HG02970 (cell line): ENCODE results near the gene VPS13C.

ENCODE experiments used
- ATAC-seq: cut with Tn5 transposase; IDR thresholded peaks from one replicate; pipeline ENCODE4 v1.9.1; 2021; ENCODE audit warnings: mild to moderate bottlenecking, moderate library complexity, moderate number of reproducible peaks; ENCODE audit not compliant: unreplicated experiment, low FRiP score

Gene VPS13C

GRCh38 chr15:61828860-61829513 lies 231.3 kb downstream of the VPS13C start:
- ATAC-seq, result no peak

DNA sequence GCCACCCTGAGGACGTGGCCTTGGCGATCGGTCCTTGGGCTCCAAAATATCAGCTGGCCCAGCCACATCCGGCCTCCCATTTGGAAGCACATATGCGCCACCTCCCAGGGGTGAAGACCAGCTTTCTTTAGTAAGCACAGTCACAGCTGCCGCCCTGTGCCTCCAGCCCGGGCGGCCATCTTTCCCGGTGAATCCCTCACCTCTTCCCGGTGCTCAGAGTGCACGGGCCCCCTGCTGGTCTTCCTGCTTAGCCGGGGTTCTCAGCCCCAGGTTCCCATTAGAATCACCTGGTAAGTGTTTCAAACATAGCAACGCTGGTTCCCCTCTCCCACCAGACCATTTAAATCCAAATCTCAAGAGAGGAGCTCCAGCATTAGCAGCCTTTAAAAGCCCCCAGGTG lies 232.2 kb downstream of the VPS13C start:
- ATAC-seq, result no peak

DNA sequence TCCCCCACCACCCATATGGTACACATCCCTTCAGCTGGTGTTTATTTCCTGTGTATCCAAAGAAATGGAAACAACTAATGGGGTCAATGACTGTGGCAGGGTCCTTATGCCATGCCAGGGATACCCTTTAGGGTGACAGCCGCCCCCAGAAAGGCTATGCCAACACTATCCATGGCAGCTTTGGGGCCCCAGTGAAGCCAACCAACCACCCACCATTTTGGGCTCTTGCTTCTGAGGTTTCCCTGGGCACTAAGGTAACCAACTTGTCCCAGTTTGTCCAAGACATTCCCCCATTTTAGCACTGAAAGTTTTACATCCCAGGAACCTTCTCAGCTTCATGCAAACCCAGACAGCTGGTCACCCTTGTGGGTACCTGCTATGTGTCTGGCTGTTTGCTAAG lies 233.1 kb downstream of the VPS13C start:
- ATAC-seq, result no peak

GRCh38 chr15:61824291-61824690 lies 236.0 kb downstream of the VPS13C start:
- ATAC-seq, result no peak

DNA sequence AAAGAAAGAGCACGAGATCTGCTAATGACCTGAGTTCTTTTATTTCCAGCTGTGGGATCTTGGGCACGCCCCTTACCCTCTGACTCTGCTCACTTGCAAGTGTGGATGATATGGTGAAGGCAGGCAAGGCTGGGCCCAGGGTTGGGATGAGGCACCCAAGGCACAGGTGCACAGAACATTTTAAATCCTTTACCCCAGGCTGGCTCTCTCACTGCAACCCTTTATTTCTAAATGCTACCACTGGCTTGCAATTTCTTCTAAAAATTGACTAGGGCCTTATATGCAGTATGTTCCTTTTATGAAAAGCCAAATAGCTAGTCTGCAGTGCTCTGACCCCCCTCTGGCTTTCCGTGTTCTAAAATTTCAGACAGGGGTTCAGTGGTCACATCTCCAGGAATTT lies 237.7 kb downstream of the VPS13C start:
- no peak for ATAC-seq

GRCh38 chr15:61820951-61821350 lies 239.3 kb downstream of the VPS13C start:
- ATAC-seq, result no peak

GRCh38 chr15:61820212-61820611 lies 240.0 kb downstream of the VPS13C start:
- no peak for ATAC-seq

- ATAC-seq, result no peak
Measured at GRCh38 chr15:61819386-61819785, 240.9 kb downstream of the VPS13C start.

DNA sequence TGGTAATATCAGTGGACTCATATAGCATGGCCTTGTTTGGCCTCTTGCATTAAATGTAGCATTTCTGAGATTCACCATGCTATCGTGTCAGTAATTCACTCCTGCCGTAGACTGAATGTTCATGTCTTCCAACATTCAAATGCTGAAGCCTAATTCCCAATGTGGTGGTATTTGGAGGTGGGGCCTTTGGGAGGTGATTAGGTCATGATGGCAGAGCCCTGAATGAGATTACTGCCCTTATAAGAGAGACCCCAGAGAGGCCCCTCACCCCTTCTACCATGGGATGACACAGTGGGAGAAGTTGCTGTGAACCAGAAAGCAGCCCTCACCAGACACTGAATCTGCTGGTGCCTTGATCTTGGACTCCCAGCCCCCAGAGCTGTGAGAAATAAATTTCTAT lies 241.4 kb downstream of the VPS13C start:
- no peak for ATAC-seq

GRCh38 chr15:61816856-61817255 lies 243.4 kb downstream of the VPS13C start:
- no peak for ATAC-seq

DNA sequence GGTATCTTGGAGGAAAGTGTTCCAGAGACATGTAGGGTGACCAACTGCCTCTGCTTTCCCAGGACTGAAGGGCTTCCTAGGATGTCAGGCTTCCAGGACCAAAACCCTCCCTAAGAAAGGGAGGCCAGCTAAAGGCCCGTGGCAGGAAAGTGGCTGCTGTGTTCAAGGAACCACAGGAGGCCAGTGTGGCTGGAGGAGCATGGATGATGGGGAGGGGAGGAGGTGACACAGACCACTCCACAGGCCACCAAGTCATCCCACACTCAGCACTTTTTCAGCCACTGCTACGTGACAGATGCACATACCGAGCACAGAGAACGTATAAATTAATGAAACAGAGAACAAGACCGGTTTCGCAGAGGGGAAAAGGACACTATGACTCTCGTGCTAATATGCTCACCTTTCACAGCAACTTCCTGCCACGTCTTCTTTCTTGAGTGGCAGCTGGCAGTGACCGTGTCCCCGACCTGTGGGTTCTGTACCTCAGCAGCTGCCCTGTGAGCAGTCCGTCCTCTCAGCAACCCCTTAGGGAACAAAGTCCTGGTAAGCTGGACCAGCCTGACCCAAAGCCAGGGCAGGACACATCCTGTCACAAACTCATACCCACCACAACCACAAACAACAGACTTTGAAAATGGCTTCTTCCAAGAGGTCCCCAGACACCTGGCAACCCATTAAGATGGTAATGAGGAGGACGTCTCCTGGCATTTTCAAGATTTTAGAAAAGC lies 244.7 kb downstream of the VPS13C start:
- ATAC-seq, result no peak

DNA sequence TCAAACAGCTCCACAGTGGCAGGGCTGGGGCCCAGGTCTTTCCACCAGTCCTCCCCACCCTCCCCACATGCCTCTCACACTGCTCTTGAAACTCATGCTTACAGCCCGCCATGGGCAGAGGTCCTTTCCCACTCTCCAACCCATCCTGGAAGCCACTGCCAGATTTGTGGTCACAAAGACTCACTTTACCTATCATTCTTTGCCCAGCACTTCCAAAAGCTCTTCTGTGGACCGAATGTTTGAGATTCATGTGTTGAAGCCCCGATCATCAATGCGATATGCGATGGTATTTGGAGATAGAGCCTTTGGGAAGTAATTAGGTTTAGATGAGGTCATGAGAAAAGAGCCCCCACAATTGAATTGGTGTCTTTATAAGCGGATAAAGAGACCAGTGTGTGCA lies 247.8 kb downstream of the VPS13C start:
- ATAC-seq, result no peak

DNA sequence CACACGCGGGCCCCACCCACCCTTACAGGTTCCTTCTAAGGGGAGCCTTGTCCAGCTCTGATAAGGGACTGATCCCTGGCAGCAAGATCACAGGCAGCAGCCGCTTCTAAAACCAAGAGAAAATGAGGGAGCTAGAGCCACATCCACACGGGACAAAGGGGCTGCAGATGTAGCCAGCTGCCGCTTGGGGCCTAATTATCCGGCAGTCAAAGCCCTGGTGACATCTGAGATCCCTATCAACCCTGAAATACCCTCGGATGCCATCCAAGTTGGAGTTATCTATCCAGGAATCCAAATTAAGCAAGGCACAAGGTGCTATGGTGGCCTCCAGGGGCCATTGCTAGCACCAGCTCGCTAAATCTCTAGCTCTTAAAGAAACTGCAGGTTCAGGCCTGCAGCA lies 248.3 kb downstream of the VPS13C start:
- no peak for ATAC-seq

DNA sequence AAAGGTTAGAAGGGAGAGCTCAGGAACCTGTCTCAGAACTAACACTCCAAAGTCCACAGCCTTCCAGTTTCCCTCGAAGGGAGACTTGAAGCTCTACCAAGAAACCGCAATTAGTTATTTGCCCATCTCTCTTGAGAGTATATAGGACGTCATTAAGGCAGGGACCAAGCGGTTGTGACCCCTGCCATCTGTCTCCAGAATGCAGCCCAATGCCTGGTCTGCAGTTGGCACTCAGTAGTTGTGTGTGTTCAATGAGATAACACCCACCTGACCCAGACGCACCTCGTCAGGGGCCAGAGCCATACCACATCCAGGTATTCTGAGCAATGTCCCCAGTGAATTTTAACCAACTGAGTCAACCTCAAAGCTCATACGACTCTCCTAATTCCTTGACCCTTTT lies 251.0 kb downstream of the VPS13C start:
- ATAC-seq, result no peak

- no peak for ATAC-seq
Measured at GRCh38 chr15:61807281-61807929, 252.8 kb downstream of the VPS13C start.
